GM10248 (cell line): Measurements from ENCODE around the gene GKN2.
"Not testable (repeated sequence)": the region's sequence is repeated elsewhere in the genome, so short reads cannot be mapped to it uniquely, and the experiment has no call there.

ENCODE experiments used
- CTCF ChIA-PET: fragments of 300-600 bp; sonication (Branson Sonifier 250); formaldehyde crosslinking; extraction: SDS; loops from one replicate; lab custom pipeline; 2021; ENCODE audit warnings: antibody characterized with exemption; lab: Yijun Ruan, JAX
- POLR2A ChIA-PET: fragments of 350-650 bp; sonication (Branson Sonifier 250); formaldehyde crosslinking; extraction: SDS; loops from one replicate; lab custom pipeline; 2020; ENCODE audit warnings: antibody characterized with exemption; lab: Yijun Ruan, JAX
- DNase-seq: peaks from one replicate; pipeline ENCODE4 v3.0.0; 2012; ENCODE audit errors: extremely low spot score
- CTCF ChIP-seq: IDR thresholded peaks from 2 replicates; pipeline ENCODE4 v1.5.1; 2012; ENCODE audit warnings: mild to moderate bottlenecking, low read depth; ENCODE audit errors: extremely low read depth, missing control alignments, control extremely low read depth

GKN2 gene

GRCh38 chr2:68900496-68901198 lies 52.0 kb downstream of the GKN2 start:
- ChIA-PET CTCF (interaction anchor here (1.0 to 1.9 kb wide), 5 partner anchors 14 to 437 kb away, joined by 3 to 7 read pairs (median 3); no protein-coding TSS in a partner anchor), POLR2A (no interaction called here)
- no peak for TF ChIP-seq CTCF
- no peak for DNase-seq

DNA sequence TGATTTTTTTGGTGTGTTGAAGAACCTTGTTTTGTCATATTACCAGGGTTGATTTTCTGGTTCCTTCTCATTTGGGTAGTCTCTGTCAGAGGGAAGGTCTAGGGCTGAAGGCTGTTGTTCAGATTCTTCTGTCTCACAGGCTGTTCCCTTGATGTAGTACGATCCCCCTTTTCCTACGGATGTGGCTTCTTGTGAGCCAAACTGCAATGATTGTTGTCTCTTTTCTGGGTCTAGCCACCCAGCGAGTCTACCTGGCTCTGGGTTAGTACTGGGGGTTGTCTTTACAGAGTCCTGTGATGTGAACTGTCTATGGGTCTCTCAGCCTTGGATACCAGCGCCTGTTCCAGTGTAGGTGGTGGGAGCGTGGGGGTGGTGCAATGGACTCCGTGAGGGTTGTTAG lies 56.7 kb downstream of the GKN2 start:
- CTCF ChIA-PET = interaction anchor here (1.0 to 4.2 kb wide), 4 partner anchors 12 to 57 kb away, joined by 3 to 22 read pairs (median 3); no protein-coding TSS in a partner anchor
- POLR2A ChIA-PET, DNase-seq: not testable (repeated sequence)
